Medulla oblongata (tissue), 1 donor: ENCODE data around the gene PACSIN2.
"Not testable (repeated sequence)": the region's sequence is repeated elsewhere in the genome, so short reads cannot be mapped to it uniquely, and the experiment has no call there.

ENCODE experiments used
- DNase-seq: peaks from one replicate; pipeline ENCODE4 v3.0.0-alpha.2; 2015; ENCODE audit errors: extremely low spot score

PACSIN2 gene

GRCh38 chr22:43011079-43011478 lies 3.9 kb downstream of the PACSIN2 start:
- DNase-seq: no peak

- DNase-seq: no peak
Measured at GRCh38 chr22:43009444-43009843, 5.5 kb downstream of the PACSIN2 start.

- DNase-seq: no peak
Measured at GRCh38 chr22:43008921-43009320, 6.0 kb downstream of the PACSIN2 start.

GRCh38 chr22:43008509-43008908 lies 6.4 kb downstream of the PACSIN2 start:
- DNase-seq: no peak

- DNase-seq: no peak
Measured at GRCh38 chr22:43007519-43008102, 7.3 kb downstream of the PACSIN2 start.

GRCh38 chr22:43006753-43007152 lies 8.2 kb downstream of the PACSIN2 start:
- no peak for DNase-seq

GRCh38 chr22:43006016-43006505 lies 8.9 kb downstream of the PACSIN2 start:
- DNase-seq: no peak

- DNase-seq: no peak
Measured at GRCh38 chr22:43005106-43005505, 9.8 kb downstream of the PACSIN2 start.

GRCh38 chr22:43004362-43005035 lies 10.4 kb downstream of the PACSIN2 start:
- DNase-seq: no peak

GRCh38 chr22:43002202-43002586 lies 12.8 kb downstream of the PACSIN2 start:
- no peak for DNase-seq

- DNase-seq: peak; percentile 75
Measured at GRCh38 chr22:43001271-43002201, 13.4 kb downstream of the PACSIN2 start.

GRCh38 chr22:43000441-43001175 lies 14.3 kb downstream of the PACSIN2 start:
- no peak for DNase-seq

GRCh38 chr22:42997582-42998090 lies 17.3 kb downstream of the PACSIN2 start:
- no peak for DNase-seq

GRCh38 chr22:42996646-42997365 lies 18.1 kb downstream of the PACSIN2 start:
- DNase-seq: no peak

GRCh38 chr22:42995654-42996053 lies 19.3 kb downstream of the PACSIN2 start:
- DNase-seq: not testable (repeated sequence)

GRCh38 chr22:42994917-42995562 lies 19.9 kb downstream of the PACSIN2 start:
- DNase-seq: peak; percentile 75

- DNase-seq: no peak
Measured at GRCh38 chr22:42994276-42994916, 20.6 kb downstream of the PACSIN2 start.

- peak; percentile 20 for DNase-seq
Measured at GRCh38 chr22:42993651-42994275, 21.2 kb downstream of the PACSIN2 start.

- DNase-seq: no peak
Measured at GRCh38 chr22:42992886-42993479, 22.0 kb downstream of the PACSIN2 start.
